MV-4-11 (cell line): ENCODE measurements around the gene FBXO36.
"Not testable (repeated sequence)": the region's sequence is repeated elsewhere in the genome, so short reads cannot be mapped to it uniquely, and the experiment has no call there.

Source experiments
- DNase-seq: peaks from one replicate; lab custom pipeline; 2025; lab: John Stamatoyannopoulos, UW

Gene FBXO36

GRCh38 chr2:229910832-229911412 is 11.4 kb upstream of the FBXO36 start:
- peak; percentile 25 for DNase-seq

GRCh38 chr2:229914171-229914570 is 8.1 kb upstream of the FBXO36 start:
- peak; percentile 46 for DNase-seq

GRCh38 chr2:229917793-229918192 is 4.5 kb upstream of the FBXO36 start:
- DNase-seq: no peak

- DNase-seq: no peak
These were observed 2.2 kb upstream of the FBXO36 start for GRCh38 chr2:229920011-229920641.

GRCh38 chr2:229921101-229921891 is 1.0 kb upstream of the FBXO36 start:
- DNase-seq: peak; percentile 66

GRCh38 chr2:229921892-229922448 is 333 bp upstream of the FBXO36 start, which contains the start of gene TRIP12:
Gene TRIP12 (minus strand): TSS chr2:229922009. CDS start chr2:229880079, 41,930 bp downstream.
- peak; percentile 89 for DNase-seq

- not testable (repeated sequence) for DNase-seq
These were observed 2.2 kb downstream of the FBXO36 start for GRCh38 chr2:229924541-229924940.

GRCh38 chr2:229925201-229925600 is 2.9 kb downstream of the FBXO36 start:
- no peak for DNase-seq

GRCh38 chr2:229927817-229928321 is 5.6 kb downstream of the FBXO36 start:
- DNase-seq: no peak

- no peak for DNase-seq
These were observed 8.4 kb downstream of the FBXO36 start for GRCh38 chr2:229930656-229931055.

GRCh38 chr2:229931241-229931640 is 8.9 kb downstream of the FBXO36 start:
- no peak for DNase-seq

GRCh38 chr2:229937537-229937936 is 15.2 kb downstream of the FBXO36 start:
- no peak for DNase-seq

- no peak for DNase-seq
These were observed 20.4 kb downstream of the FBXO36 start for GRCh38 chr2:229942671-229943070.

GRCh38 chr2:229943171-229943570 is 20.9 kb downstream of the FBXO36 start:
- no peak for DNase-seq

GRCh38 chr2:229943770-229944449 is 21.6 kb downstream of the FBXO36 start:
- DNase-seq: no peak

- no peak for DNase-seq
These were observed 23.7 kb downstream of the FBXO36 start for GRCh38 chr2:229945975-229946374.

GRCh38 chr2:229947544-229947943 is 25.2 kb downstream of the FBXO36 start:
- peak; percentile 63 for DNase-seq

- no peak for DNase-seq
These were observed 30.0 kb downstream of the FBXO36 start for GRCh38 chr2:229952256-229952835.

- no peak for DNase-seq
These were observed 33.4 kb downstream of the FBXO36 start for GRCh38 chr2:229955663-229956062.

GRCh38 chr2:229956491-229956890 is 34.2 kb downstream of the FBXO36 start:
- DNase-seq: no peak

GRCh38 chr2:229963596-229963995 is 41.3 kb downstream of the FBXO36 start:
- DNase-seq: not testable (repeated sequence)

GRCh38 chr2:229969921-229970320 is 47.6 kb downstream of the FBXO36 start:
- no peak for DNase-seq
